IMR-90 (cell line): ENCODE measurements around the gene RNU1-4. TPM values are rescaled to one million over a fixed set of nuclear protein-coding genes. Genes with fewer than 3 reads are reported as not detected.
"Not testable (repeated sequence)": the region's sequence is repeated elsewhere in the genome, so short reads cannot be mapped to it uniquely, and the experiment has no call there.

Source experiments
- ATAC-seq: fragments of 200-7000 bp; cut with Tn5 transposase; 2 replicates; pipeline ENCODE4 v1.9.1; 2020; ENCODE audit warnings: low read depth, mild to moderate bottlenecking, moderate library complexity
- BruUV-seq: library from RNA; stranded (reverse); fragments of 400-500 nt; replicated peaks from 2 replicates; lab custom pipeline; 2021; lab: Mats Ljungman, UMichigan
- CTCF ChIA-PET: fragments of 300-600 bp; formaldehyde crosslinking; extraction: SDS; loops from one replicate; lab custom pipeline; 2021; ENCODE audit warnings: antibody characterized with exemption; lab: Yijun Ruan, JAX
- POLR2A ChIA-PET: fragments of 300-600 bp; sonication (Branson Sonifier 250); formaldehyde crosslinking; loops from one replicate; lab custom pipeline; 2022; ENCODE audit warnings: antibody characterized with exemption; ENCODE audit not compliant: unreplicated experiment; lab: Charles Lee
- DNase-seq: peaks from one replicate; pipeline ENCODE4 v3.0.0; 2013
- H2AFZ ChIP-seq: replicated peaks from 2 replicates; pipeline ENCODE3; 2013; ENCODE audit warnings: low read length, mild to moderate bottlenecking; ENCODE audit not compliant: poor library complexity
- H2AK5ac ChIP-seq: 2 replicates; pipeline ENCODE4 v1.6.1; 2013; ENCODE audit warnings: low read depth, low read length, inconsistent platforms
- H2AK9ac ChIP-seq: replicated peaks from 2 replicates; pipeline ENCODE3; 2013; ENCODE audit warnings: mild to moderate bottlenecking, low read depth, low read length, moderate library complexity; ENCODE audit not compliant: poor library complexity
- H2BK120ac ChIP-seq: 2 replicates; pipeline ENCODE4 v1.6.1; 2013; ENCODE audit warnings: low read depth, low read length, inconsistent platforms
- H2BK15ac ChIP-seq: 3 replicates; pipeline ENCODE4 v1.6.1; 2013; ENCODE audit warnings: low read depth, low read length, inconsistent platforms
- H2BK20ac ChIP-seq: 2 replicates; pipeline ENCODE4 v1.6.1; 2013; ENCODE audit warnings: low read depth, mild to moderate bottlenecking, inconsistent platforms, low read length, moderate library complexity
- H2BK5ac ChIP-seq: 2 replicates; pipeline ENCODE4 v1.6.1; 2013; ENCODE audit warnings: mild to moderate bottlenecking, low read depth, low read length, inconsistent platforms; ENCODE audit not compliant: poor library complexity, severe bottlenecking
- H3K14ac ChIP-seq: replicated peaks from 2 replicates; pipeline ENCODE4 v1.6.1; 2013; ENCODE audit warnings: low read depth, low read length, inconsistent platforms
- H3K18ac ChIP-seq: 2 replicates; pipeline ENCODE4 v1.6.1; 2013; ENCODE audit warnings: low read depth, low read length, control low read depth
- H3K23ac ChIP-seq: 2 replicates; pipeline ENCODE4 v1.6.1; 2013; ENCODE audit warnings: low read depth, low read length, inconsistent platforms
- H3K27ac ChIP-seq: 2 replicates; pipeline ENCODE4 v1.5.1; 2013; ENCODE audit warnings: mild to moderate bottlenecking, control low read depth, low read length; ENCODE audit not compliant: insufficient read depth
- H3K27me3 ChIP-seq: 2 replicates; pipeline ENCODE4 v1.6.1; 2013; ENCODE audit warnings: low read length; ENCODE audit not compliant: control insufficient read depth, insufficient read depth
- H3K36me3 ChIP-seq: 2 replicates; pipeline ENCODE4 v1.6.1; 2013; ENCODE audit warnings: low read length, mixed read lengths; ENCODE audit not compliant: control insufficient read depth, insufficient read depth
- H3K4ac ChIP-seq: 2 replicates; pipeline ENCODE4 v1.6.1; 2013; ENCODE audit warnings: low read depth, low read length, inconsistent platforms
- H3K4me1 ChIP-seq: 2 replicates; pipeline ENCODE4 v1.6.1; 2013; ENCODE audit warnings: low read length, mixed read lengths; ENCODE audit not compliant: control insufficient read depth, insufficient read depth
- H3K4me2 ChIP-seq: 2 replicates; pipeline ENCODE4 v1.6.1; 2013; ENCODE audit warnings: low read depth, mild to moderate bottlenecking, control low read depth, low read length, moderate library complexity
- H3K4me3 ChIP-seq: 2 replicates; pipeline ENCODE4 v1.5.1; 2013; ENCODE audit warnings: low read depth, mild to moderate bottlenecking, control low read depth, low read length, moderate library complexity; ENCODE audit not compliant: insufficient read depth
- H3K56ac ChIP-seq: 2 replicates; pipeline ENCODE4 v1.6.1; 2013; ENCODE audit warnings: low read length, inconsistent platforms; ENCODE audit not compliant: insufficient read depth; ENCODE audit errors: extremely low read depth
- H3K79me1 ChIP-seq, 2 experiments: 2 replicates each; pipeline ENCODE4 v1.6.1; 2013; ENCODE audit warnings: low read length in 2 of 2, inconsistent platforms in 1 of 2, low read depth in 1 of 2
- H3K9ac ChIP-seq: 2 replicates; pipeline ENCODE4 v1.6.1; 2013; ENCODE audit warnings: low read depth, low read length, control low read depth
- H3K9me1 ChIP-seq: 2 replicates; pipeline ENCODE4 v1.6.1; 2013; ENCODE audit warnings: low read length, inconsistent platforms; ENCODE audit not compliant: insufficient read depth
- H3K9me3 ChIP-seq: 2 replicates; pipeline ENCODE4 v1.6.1; 2013; ENCODE audit warnings: low read length; ENCODE audit not compliant: control insufficient read depth, insufficient read depth
- H4K20me1 ChIP-seq: 2 replicates; pipeline ENCODE4 v1.6.1; 2013; ENCODE audit warnings: low read length, inconsistent platforms; ENCODE audit not compliant: insufficient read depth
- H4K5ac ChIP-seq: 2 replicates; pipeline ENCODE4 v1.6.1; 2013; ENCODE audit warnings: mild to moderate bottlenecking, low read depth, low read length, control low read depth
- H4K8ac ChIP-seq, 2 experiments: 2 replicates each; pipeline ENCODE4 v1.6.1; 2013; ENCODE audit warnings: low read depth in 2 of 2, low read length in 2 of 2, control low read depth in 1 of 2, inconsistent platforms in 1 of 2
- H4K91ac ChIP-seq: 2 replicates; pipeline ENCODE4 v1.6.1; 2013; ENCODE audit warnings: low read depth, low read length, inconsistent platforms; ENCODE audit not compliant: insufficient read depth
- WGBS, 2 experiments: methylation state at CpG; one replicate each; pipeline versions ENCODE4 v1.1.5 to v1.1.7; 2013; ENCODE audit warnings: missing lambda C conversion rate in 2 of 2; ENCODE audit not compliant: insufficient read length in 1 of 2; ENCODE audit errors: extremely low coverage in 2 of 2; 5-methylcytosine and 5-hydroxymethylcytosine counted together
- dilution Hi-C: fragments of 300-500 bp; cut with HindIII; formaldehyde crosslinking; loops from one replicate; pipeline ENCODE4 v1.14.3; 2018; ENCODE audit warnings: low sequenced_read_pairs; ENCODE audit not compliant: unreplicated experiment
- in situ Hi-C: fragments of 300-500 bp; cut with MboI; formaldehyde crosslinking; loops from 3 replicates; pipeline ENCODE4 v1.14.3; 2019; ENCODE audit warnings: low sequenced_read_pairs, inconsistent platforms, mixed read lengths
- intact Hi-C: fragments of 100-400 bp; cut with micrococcal nuclease; formaldehyde crosslinking; loops from 2 replicates; pipeline ENCODE4 v1.10.0; 2022
- polyA plus RNA-seq, 3 experiments: library from polyadenylated mRNA; depleted of rRNA; stranded (reverse); fragments of >200 nt; gene quantifications; 2 replicates each; pipeline ENCODE4 v1.2.3, GENCODE V29; 2012; ENCODE audit warnings: low replicate concordance in 1 of 3
- total RNA-seq: library from RNA; depleted of rRNA; stranded (reverse); fragments of >200 nt; gene quantifications from 2 replicates; pipeline ENCODE4 v1.2.3, GENCODE V29; 2012

The RNU1-4 gene
- total and polyA plus RNA-seq, 2 of the 4 experiments (the other 2 are of a cell fraction) = under 0.01 TPM; not detected in 1

- H2BK20ac ChIP-seq, H3K9me3 ChIP-seq, H3K4me3 ChIP-seq, H3K27me3 ChIP-seq, intact Hi-C loops, H3K9me1 ChIP-seq, H2BK15ac ChIP-seq, H3K4me2 ChIP-seq, H4K20me1 ChIP-seq, CTCF ChIA-PET, H3K36me3 ChIP-seq, H3K56ac ChIP-seq, ATAC-seq, H3K18ac ChIP-seq, H3K4me1 ChIP-seq, H2AFZ ChIP-seq, H3K14ac ChIP-seq, POLR2A ChIA-PET, DNase-seq, H4K5ac ChIP-seq, dilution Hi-C loops, H3K9ac ChIP-seq, H2AK9ac ChIP-seq, H3K4ac ChIP-seq, in situ Hi-C loops, H3K79me1 ChIP-seq, BruUV-seq, H3K23ac ChIP-seq, H2BK5ac ChIP-seq, H3K27ac ChIP-seq, H2AK5ac ChIP-seq, H2BK120ac ChIP-seq, H4K8ac ChIP-seq, H4K91ac ChIP-seq: not testable (repeated sequence)
- 71% methylated on average over 1 of the region's 6 CpGs; no CpG with 5 or more reads in 1 of the 2 experiments for WGBS, 2 experiments
Observed at GRCh38 chr1:16706302-16706701, 34.0 kb upstream of the RNU1-4 start.

DNA sequence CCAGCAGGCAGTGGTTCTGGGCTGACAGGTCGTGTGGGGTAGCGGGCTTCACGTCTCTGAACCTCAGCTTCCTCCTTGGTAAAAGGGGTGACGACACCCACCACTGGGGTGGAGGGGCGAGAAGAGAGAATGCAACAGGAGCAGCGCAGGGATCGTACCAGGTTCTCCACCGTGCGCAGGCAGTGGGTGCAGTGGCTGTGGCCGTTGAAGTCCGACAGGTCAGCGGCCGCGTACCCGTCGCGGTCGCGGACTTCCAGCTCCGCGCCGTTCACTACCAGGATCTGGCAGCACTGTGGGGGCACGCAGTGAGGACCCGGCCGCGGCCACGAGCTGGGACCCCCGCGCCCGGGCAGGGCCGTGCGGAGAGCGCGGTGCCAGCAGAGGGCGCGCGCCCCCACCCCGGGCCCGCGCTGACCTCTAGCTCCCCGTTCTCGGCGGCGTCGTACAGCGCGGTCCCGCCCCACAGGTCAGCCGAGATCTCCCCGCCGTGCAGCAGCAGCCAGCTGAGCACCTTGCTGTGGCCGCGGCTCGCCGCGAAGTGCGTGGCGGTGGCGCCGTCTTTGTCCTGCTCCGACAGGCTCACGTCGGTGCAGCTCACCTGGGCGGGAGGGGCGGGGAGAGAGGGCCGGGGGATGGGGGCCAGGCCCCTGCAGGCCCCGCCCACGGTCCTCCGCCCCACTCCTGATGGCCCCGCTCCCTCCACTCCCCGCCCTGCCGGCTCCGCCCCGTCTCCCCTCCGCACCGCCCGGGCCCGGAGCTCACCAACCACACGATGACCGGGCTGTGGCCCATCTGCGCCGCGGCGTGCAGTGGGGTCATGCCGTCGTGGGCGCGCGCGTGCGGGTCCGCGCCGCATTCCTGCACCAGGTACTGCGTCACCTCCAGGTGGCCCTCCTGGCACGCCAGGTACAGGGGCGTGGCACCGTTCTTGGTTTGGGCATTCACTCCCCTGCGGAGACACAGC lies 32.9 kb upstream of the RNU1-4 start:
- H3K79me1 ChIP-seq, H4K91ac ChIP-seq, H3K9me3 ChIP-seq, H2AFZ ChIP-seq, H2BK15ac ChIP-seq, H3K9me1 ChIP-seq, dilution Hi-C loops, H3K4me1 ChIP-seq, POLR2A ChIA-PET, H3K36me3 ChIP-seq, H3K27ac ChIP-seq, H3K9ac ChIP-seq, H2BK5ac ChIP-seq, H2BK120ac ChIP-seq, H4K8ac ChIP-seq, H3K56ac ChIP-seq, H3K18ac ChIP-seq, intact Hi-C loops, H2AK5ac ChIP-seq, H4K20me1 ChIP-seq, H3K4me2 ChIP-seq, H3K27me3 ChIP-seq, H3K23ac ChIP-seq, DNase-seq, H3K4ac ChIP-seq, H4K5ac ChIP-seq, BruUV-seq, H3K14ac ChIP-seq, H3K4me3 ChIP-seq, in situ Hi-C loops, H2BK20ac ChIP-seq, H2AK9ac ChIP-seq, ATAC-seq: not testable (repeated sequence)
- CTCF ChIA-PET = interaction anchor here (1.2 to 1.4 kb wide), 2 partner anchors 95 to 98 kb away, joined by 3 to 6 read pairs; no protein-coding TSS in a partner anchor
- 7% methylated on average over 8 of the region's 99 CpGs; no CpG with 5 or more reads in 1 of the 2 experiments for WGBS, 2 experiments
